Panc1 (cell line): ENCODE data around the gene REPIN1. TPM values are rescaled to one million over a fixed set of nuclear protein-coding genes. Genes with fewer than 3 reads are reported as not detected.

Experiments used
- ATAC-seq: fragments of 200-7000 bp; cut with Tn5 transposase; 2 replicates; pipeline ENCODE4 v1.9.1; 2020; ENCODE audit warnings: mild to moderate bottlenecking, moderate library complexity
- BruUV-seq: library from RNA; stranded (reverse); fragments of 400-500 nt; replicated peaks from 2 replicates; lab custom pipeline; 2021; lab: Mats Ljungman, UMichigan
- CTCF ChIA-PET: fragments of 300-600 bp; sonication (Branson Sonifier 250); formaldehyde crosslinking; loops from one replicate; lab custom pipeline; 2022; ENCODE audit warnings: antibody characterized with exemption; lab: Charles Lee
- POLR2A ChIA-PET: fragments of 300-600 bp; sonication (Branson Sonifier 250); formaldehyde crosslinking; loops from one replicate; lab custom pipeline; 2022; ENCODE audit warnings: antibody characterized with exemption; lab: Charles Lee
- DNase-seq: peaks from one replicate; pipeline ENCODE4 v3.0.0-alpha.2; 2010; ENCODE audit warnings: low read depth, low spot score
- H3K27ac ChIP-seq: 2 replicates; pipeline ENCODE4 v1.5.1; 2011; ENCODE audit warnings: mild to moderate bottlenecking, low read length, inconsistent platforms
- H3K27me3 ChIP-seq: fragments of 200-500 bp; sonication (Bioruptor generic); 2 replicates; pipeline ENCODE4 v1.6.0; 2014; ENCODE audit warnings: low read length, inconsistent platforms; ENCODE audit not compliant: control insufficient read depth, insufficient read depth
- H3K36me3 ChIP-seq: fragments of 200-500 bp; sonication (Bioruptor generic); 2 replicates; pipeline ENCODE4 v1.5.1; 2014; ENCODE audit warnings: inconsistent platforms, mild to moderate bottlenecking, low read length, moderate library complexity; ENCODE audit not compliant: control insufficient read depth, insufficient read depth
- H3K4me1 ChIP-seq: 2 replicates; pipeline ENCODE4 v1.5.1; 2011; ENCODE audit warnings: inconsistent platforms, mild to moderate bottlenecking, low read length, moderate library complexity; ENCODE audit not compliant: control insufficient read depth, insufficient read depth
- H3K4me3 ChIP-seq, 2 experiments: 2 replicates each; pipeline ENCODE4 v1.5.1; 2011 to 2012; ENCODE audit warnings: low read depth in 2 of 2, low read length in 2 of 2, mild to moderate bottlenecking in 2 of 2, inconsistent platforms in 1 of 2, moderate library complexity in 1 of 2
- H3K9me3 ChIP-seq: fragments of 200-500 bp; sonication (Bioruptor generic); 2 replicates; pipeline ENCODE4 v1.5.1; 2014; ENCODE audit warnings: low read depth, mild to moderate bottlenecking, inconsistent platforms, low read length, moderate library complexity; ENCODE audit not compliant: control insufficient read depth, insufficient read depth
- POLR2AphosphoS5 ChIP-seq: IDR thresholded peaks from 2 replicates; pipeline ENCODE4 v1.6.1; 2012; ENCODE audit warnings: mild to moderate bottlenecking, low read depth, low read length, moderate library complexity
- SIN3A ChIP-seq: IDR thresholded peaks from 2 replicates; pipeline ENCODE4 v1.6.1; 2012; ENCODE audit warnings: low read depth, mild to moderate bottlenecking, low read length, moderate library complexity, borderline replicate concordance; ENCODE audit not compliant: insufficient read depth
- TCF7L2 ChIP-seq: IDR thresholded peaks from 2 replicates; pipeline ENCODE4 v1.6.1; 2011; ENCODE audit warnings: mild to moderate bottlenecking, low read depth, low read length, inconsistent platforms
- in situ Hi-C: cut with HindIII; loops from 2 replicates; pipeline ENCODE4 v1.10.0; 2016; ENCODE audit warnings: low sequenced_read_pairs, low pct_unique_long_range_greater_than_20kb
- intact Hi-C: fragments of 100-400 bp; cut with micrococcal nuclease; formaldehyde crosslinking; loops from one replicate; pipeline ENCODE4 v1.10.0; 2022; ENCODE audit not compliant: unreplicated experiment
- total RNA-seq: library from RNA; stranded (reverse); gene quantifications from one replicate; pipeline ENCODE4 v1.2.1, GENCODE V29; 2021; ENCODE audit not compliant: unreplicated experiment
- TF ChIP-seq, protein P1 (sequence below): fragments of 450-650 bp; IDR thresholded peaks from 2 replicates; pipeline ENCODE4 v1.5.1; 2017; ENCODE audit warnings: mild to moderate bottlenecking
- TF ChIP-seq, protein P2 (sequence below), 2 experiments: IDR thresholded peaks; 2 replicates each; pipeline ENCODE4 v1.6.1; 2011 to 2012; ENCODE audit warnings: low read depth in 2 of 2, control low read depth in 1 of 2, low read length in 1 of 2, mild to moderate bottlenecking in 1 of 2, moderate library complexity in 1 of 2; ENCODE audit not compliant: insufficient read depth in 1 of 2

The REPIN1 gene
- total RNA-seq, 1 experiment from 2014 or later: 209 TPM

DNA sequence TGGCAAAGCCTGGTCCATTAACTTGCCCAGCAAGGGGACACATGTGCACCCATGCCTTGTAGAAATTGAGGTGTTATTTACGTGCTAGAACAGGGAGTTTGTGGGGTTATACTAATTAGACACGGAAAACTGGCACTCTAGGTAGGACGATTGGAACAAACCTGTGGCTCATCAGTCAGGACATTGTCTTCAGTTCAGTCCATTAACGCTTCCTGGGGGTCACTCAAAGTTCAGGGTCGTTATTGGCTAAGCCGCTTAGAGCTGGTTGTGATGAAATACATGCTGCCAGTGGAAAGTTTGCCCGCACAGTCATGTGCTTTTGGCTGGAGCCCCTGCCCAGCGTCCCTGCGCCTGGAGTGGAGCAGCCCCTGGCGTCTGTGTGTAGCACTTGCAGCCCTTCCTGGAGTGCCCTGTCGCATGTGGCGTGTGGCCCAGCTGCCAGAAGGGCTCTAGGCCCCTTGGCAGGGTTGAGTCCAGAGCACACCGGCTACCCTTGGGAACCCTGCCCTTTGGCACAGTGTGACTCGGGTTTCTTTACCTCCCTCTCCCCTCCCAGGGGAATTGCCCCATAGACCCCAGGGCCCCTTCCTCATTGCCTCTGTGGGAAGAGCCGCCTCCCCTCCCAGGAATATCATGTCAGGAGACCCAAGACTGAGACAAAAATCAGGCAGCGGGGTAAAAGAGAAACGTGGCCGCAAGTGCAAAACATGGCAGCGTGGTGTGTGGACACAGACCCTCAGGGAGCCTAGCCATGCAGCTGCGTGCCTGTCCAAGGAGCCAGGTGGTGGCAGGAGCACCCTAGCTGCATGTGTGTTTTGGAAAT is 20.3 kb downstream of the REPIN1 start:
- TF ChIP-seq POLR2AphosphoS5 (no peak), TCF7L2 (no peak), SIN3A (no peak)
- TF ChIP-seq, protein P1, sequence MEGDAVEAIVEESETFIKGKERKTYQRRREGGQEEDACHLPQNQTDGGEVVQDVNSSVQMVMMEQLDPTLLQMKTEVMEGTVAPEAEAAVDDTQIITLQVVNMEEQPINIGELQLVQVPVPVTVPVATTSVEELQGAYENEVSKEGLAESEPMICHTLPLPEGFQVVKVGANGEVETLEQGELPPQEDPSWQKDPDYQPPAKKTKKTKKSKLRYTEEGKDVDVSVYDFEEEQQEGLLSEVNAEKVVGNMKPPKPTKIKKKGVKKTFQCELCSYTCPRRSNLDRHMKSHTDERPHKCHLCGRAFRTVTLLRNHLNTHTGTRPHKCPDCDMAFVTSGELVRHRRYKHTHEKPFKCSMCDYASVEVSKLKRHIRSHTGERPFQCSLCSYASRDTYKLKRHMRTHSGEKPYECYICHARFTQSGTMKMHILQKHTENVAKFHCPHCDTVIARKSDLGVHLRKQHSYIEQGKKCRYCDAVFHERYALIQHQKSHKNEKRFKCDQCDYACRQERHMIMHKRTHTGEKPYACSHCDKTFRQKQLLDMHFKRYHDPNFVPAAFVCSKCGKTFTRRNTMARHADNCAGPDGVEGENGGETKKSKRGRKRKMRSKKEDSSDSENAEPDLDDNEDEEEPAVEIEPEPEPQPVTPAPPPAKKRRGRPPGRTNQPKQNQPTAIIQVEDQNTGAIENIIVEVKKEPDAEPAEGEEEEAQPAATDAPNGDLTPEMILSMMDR: no peak; the same call in 1 of the 2 replicates
- TF ChIP-seq, protein P2, sequence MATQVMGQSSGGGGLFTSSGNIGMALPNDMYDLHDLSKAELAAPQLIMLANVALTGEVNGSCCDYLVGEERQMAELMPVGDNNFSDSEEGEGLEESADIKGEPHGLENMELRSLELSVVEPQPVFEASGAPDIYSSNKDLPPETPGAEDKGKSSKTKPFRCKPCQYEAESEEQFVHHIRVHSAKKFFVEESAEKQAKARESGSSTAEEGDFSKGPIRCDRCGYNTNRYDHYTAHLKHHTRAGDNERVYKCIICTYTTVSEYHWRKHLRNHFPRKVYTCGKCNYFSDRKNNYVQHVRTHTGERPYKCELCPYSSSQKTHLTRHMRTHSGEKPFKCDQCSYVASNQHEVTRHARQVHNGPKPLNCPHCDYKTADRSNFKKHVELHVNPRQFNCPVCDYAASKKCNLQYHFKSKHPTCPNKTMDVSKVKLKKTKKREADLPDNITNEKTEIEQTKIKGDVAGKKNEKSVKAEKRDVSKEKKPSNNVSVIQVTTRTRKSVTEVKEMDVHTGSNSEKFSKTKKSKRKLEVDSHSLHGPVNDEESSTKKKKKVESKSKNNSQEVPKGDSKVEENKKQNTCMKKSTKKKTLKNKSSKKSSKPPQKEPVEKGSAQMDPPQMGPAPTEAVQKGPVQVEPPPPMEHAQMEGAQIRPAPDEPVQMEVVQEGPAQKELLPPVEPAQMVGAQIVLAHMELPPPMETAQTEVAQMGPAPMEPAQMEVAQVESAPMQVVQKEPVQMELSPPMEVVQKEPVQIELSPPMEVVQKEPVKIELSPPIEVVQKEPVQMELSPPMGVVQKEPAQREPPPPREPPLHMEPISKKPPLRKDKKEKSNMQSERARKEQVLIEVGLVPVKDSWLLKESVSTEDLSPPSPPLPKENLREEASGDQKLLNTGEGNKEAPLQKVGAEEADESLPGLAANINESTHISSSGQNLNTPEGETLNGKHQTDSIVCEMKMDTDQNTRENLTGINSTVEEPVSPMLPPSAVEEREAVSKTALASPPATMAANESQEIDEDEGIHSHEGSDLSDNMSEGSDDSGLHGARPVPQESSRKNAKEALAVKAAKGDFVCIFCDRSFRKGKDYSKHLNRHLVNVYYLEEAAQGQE (IDR thresholded peaks at IDR 0.05; ENCODE audit: insufficient read depth in 1 of 2, low read depth in 2 of 2, low read length in 1 of 2): no peak
- CTCF ChIA-PET: interaction anchor here (0.5 kb wide), 1 partner anchor 33 kb away, joined by 3 read pairs; no protein-coding TSS in a partner anchor
- no peaks in the 10 kb centered on the region for H3K9me3 ChIP-seq
- no peak overlapping the region for H3K27ac ChIP-seq
- no peaks in the 10 kb centered on the region for H3K4me1 ChIP-seq
- POLR2A ChIA-PET: interaction anchor here (0.6 kb wide), 1 partner anchor 1114 kb away, joined by 3 read pairs; no protein-coding TSS in a partner anchor
- ATAC-seq (peak; percentile 69), DNase-seq (no peak)
- in situ Hi-C loops (no loop called here), intact Hi-C loops (no loop called here)
- no peaks in the 10 kb centered on the region for H3K27me3 ChIP-seq
- H3K36me3 ChIP-seq: no peaks in the 10 kb centered on the region
- no TSS peak for BruUV-seq
- H3K4me3 ChIP-seq: no peak overlapping the region

DNA sequence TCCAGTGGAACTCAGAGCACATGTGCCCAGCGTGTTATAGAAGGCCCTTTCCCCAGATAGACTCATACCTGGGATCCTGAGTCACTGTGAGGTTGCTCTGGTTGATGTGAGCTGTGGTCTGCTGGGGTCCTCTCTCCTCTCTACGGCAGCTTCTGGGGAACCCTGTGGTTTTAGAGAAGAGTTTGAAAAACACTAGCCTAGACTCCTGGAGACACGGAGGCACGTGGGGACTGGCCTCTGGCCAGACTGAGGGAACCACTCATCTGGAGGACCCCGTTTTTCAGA is 20.9 kb downstream of the REPIN1 start:
- BruUV-seq: no TSS peak
- in situ Hi-C loops: no loop called here
- intact Hi-C loops: no loop called here
- Histone ChIP-seq H3K4me1 (no peaks in the 10 kb centered on the region), H3K36me3 (no peaks in the 10 kb centered on the region), H3K9me3 (no peaks in the 10 kb centered on the region), H3K4me3 (no peak overlapping the region), H3K27me3 (no peaks in the 10 kb centered on the region), H3K27ac (no peak overlapping the region)
- DNase-seq: no peak
- TF ChIP-seq TCF7L2 (no peak), POLR2AphosphoS5 (no peak), SIN3A (no peak)
- TF ChIP-seq, protein P2 (IDR thresholded peaks at IDR 0.05; ENCODE audit: insufficient read depth in 1 of 2, low read depth in 2 of 2, low read length in 1 of 2): no peak
- TF ChIP-seq, protein P1: no peak
- ChIA-PET CTCF (interaction anchor here (0.5 kb wide), 1 partner anchor 33 kb away, joined by 3 read pairs; no protein-coding TSS in a partner anchor), POLR2A (no interaction called here)
- ATAC-seq: no peak; the same call in 1 of the 2 replicates
